A549 (cell line): ENCODE data around the gene TSC22D2. TPM values are rescaled to one million over a fixed set of nuclear protein-coding genes. Genes with fewer than 3 reads are reported as not detected.

Source experiments
- ATAC-seq, 2 experiments: fragments of 200-7000 bp in 1 of 2; fragments of >200 bp in 1 of 2; cut with Nextera tagmentation in 1 of 2; cut with Tn5 transposase in 1 of 2; 3 replicates each; pipeline versions ENCODE4 v1.8.0 to v1.9.1; 2018 to 2020; ENCODE audit warnings: mild to moderate bottlenecking in 1 of 2, moderate library complexity in 1 of 2
- CTCF ChIA-PET: fragments of 300-600 bp; sonication (Branson Sonifier 250); formaldehyde crosslinking; extraction: SDS; loops from one replicate; lab custom pipeline; 2021; ENCODE audit warnings: antibody characterized with exemption, inconsistent platforms; lab: Yijun Ruan, JAX
- POLR2A ChIA-PET: fragments of 350-600 bp; formaldehyde crosslinking; extraction: SDS; loops from one replicate; lab custom pipeline; 2021; ENCODE audit warnings: antibody characterized with exemption, inconsistent platforms; lab: Yijun Ruan, JAX
- DNase-seq, 2 experiments: peaks; one replicate each; pipeline versions ENCODE4 v3.0.0 to v3.0.0-alpha.2; 2011 to 2016; ENCODE audit warnings: low read depth in 1 of 2, low spot score in 1 of 2
- FAIRE-seq: peaks from 2 replicates; lab custom pipeline; 2011; peaks lifted over from hg19 to GRCh38; lab: Jason Lieb, UNC
- H3K27ac ChIP-seq, 2 experiments: fragments of >200 bp; sonication (Bioruptor Twin); formaldehyde crosslinking; 3 replicates each; pipeline ENCODE4 v1.5.1; 2016 to 2017
- H3K4me1 ChIP-seq: fragments of >200 bp; sonication (Bioruptor Twin); formaldehyde crosslinking; 3 replicates; pipeline ENCODE4 v1.6.1; 2016
- H3K4me2 ChIP-seq: fragments of >200 bp; sonication (Bioruptor Twin); formaldehyde crosslinking; 3 replicates; pipeline ENCODE4 v1.6.1; 2016
- H3K4me3 ChIP-seq: fragments of >200 bp; sonication (Bioruptor Twin); formaldehyde crosslinking; 3 replicates; pipeline ENCODE4 v1.5.1; 2016
- H3K9me3 ChIP-seq: fragments of >200 bp; sonication (Bioruptor Twin); formaldehyde crosslinking; 3 replicates; pipeline ENCODE4 v1.6.1; 2016
- ATOH8 ChIP-seq: fragments of 250-450 bp; sonication (Bioruptor Pico); IDR thresholded peaks from 2 replicates; pipeline ENCODE4 v1.5.0; 2020; ENCODE audit warnings: low read depth, mild to moderate bottlenecking, moderate library complexity
- BCL3 ChIP-seq: fragments of >200 bp; sonication (Bioruptor Twin); formaldehyde crosslinking; IDR thresholded peaks from 3 replicates; pipeline ENCODE4 v1.6.1; 2016
- CHD2 ChIP-seq: fragments of 150-350 bp; IDR thresholded peaks from 2 replicates; pipeline ENCODE4 v1.6.1; 2014; ENCODE audit warnings: low read length; ENCODE audit not compliant: partially characterized antibody
- E2F6 ChIP-seq: IDR thresholded peaks from 2 replicates; pipeline ENCODE4 v1.6.1; 2012; ENCODE audit warnings: low read depth, borderline replicate concordance
- EHF ChIP-seq: fragments of 250-450 bp; sonication (Bioruptor Pico); IDR thresholded peaks from 2 replicates; pipeline ENCODE4 v1.5.0; 2020; ENCODE audit warnings: mild to moderate bottlenecking
- EHMT2 ChIP-seq: fragments of 200-600 bp; sonication (generic); IDR thresholded peaks from 2 replicates; pipeline ENCODE4 v1.6.1; 2016; ENCODE audit warnings: antibody characterized with exemption, low read depth, mild to moderate bottlenecking, moderate library complexity
- EP300 ChIP-seq, 2 experiments: fragments of >200 bp; sonication (Bioruptor Twin); formaldehyde crosslinking; IDR thresholded peaks; 2 replicates in 1 of 2; 3 replicates in 1 of 2; pipeline ENCODE4 v1.6.1; 2016 to 2017
- HDAC2 ChIP-seq: fragments of 200-600 bp; sonication (generic); IDR thresholded peaks from 2 replicates; pipeline ENCODE4 v1.6.1; 2016
- HMGXB4 ChIP-seq: fragments of 250-450 bp; sonication (Bioruptor Pico); IDR thresholded peaks from 2 replicates; pipeline ENCODE4 v1.5.0; 2021; ENCODE audit warnings: mild to moderate bottlenecking, moderate library complexity, borderline replicate concordance
- HOXB13 ChIP-seq: fragments of 250-450 bp; sonication (Bioruptor Pico); IDR thresholded peaks from 2 replicates; pipeline ENCODE4 v1.5.0; 2020; ENCODE audit warnings: low read depth, mild to moderate bottlenecking, moderate library complexity
- HOXB5 ChIP-seq: fragments of 250-450 bp; sonication (Bioruptor Pico); IDR thresholded peaks from 2 replicates; pipeline ENCODE4 v1.5.0; 2020; ENCODE audit warnings: mild to moderate bottlenecking, moderate library complexity
- MAX ChIP-seq: IDR thresholded peaks from 2 replicates; pipeline ENCODE4 v1.6.1; 2012
- PBX3 ChIP-seq: IDR thresholded peaks from 2 replicates; pipeline ENCODE4 v1.6.1; 2012
- RAD21 ChIP-seq, 2 experiments: fragments of >200 bp in 1 of 2; sonication (Bioruptor Twin) in 1 of 2; formaldehyde crosslinking in 1 of 2; IDR thresholded peaks in 1 of 2; conservative IDR thresholded peaks in 1 of 2; 2 replicates in 1 of 2; 3 replicates in 1 of 2; pipeline ENCODE4 v1.6.1; 2012 to 2018; ENCODE audit warnings: inconsistent platforms in 1 of 2
- RCOR1 ChIP-seq: fragments of 150-350 bp; IDR thresholded peaks from 2 replicates; pipeline ENCODE4 v1.6.1; 2014; ENCODE audit warnings: antibody characterized with exemption, low read length, low read depth
- RFX5 ChIP-seq: fragments of 450-650 bp; IDR thresholded peaks from 2 replicates; pipeline ENCODE4 v1.7.1; 2014; ENCODE audit warnings: antibody characterized with exemption, mild to moderate bottlenecking, moderate library complexity
- SMC3 ChIP-seq: fragments of >200 bp; sonication (Bioruptor Twin); formaldehyde crosslinking; IDR thresholded peaks from 3 replicates; pipeline ENCODE4 v1.6.1; 2018; ENCODE audit warnings: inconsistent platforms
- ZFP36 ChIP-seq: fragments of 450-650 bp; IDR thresholded peaks from 2 replicates; pipeline ENCODE4 v1.6.1; 2014; ENCODE audit warnings: borderline replicate concordance; ENCODE audit not compliant: partially characterized antibody
- ZNF302 ChIP-seq: fragments of 250-450 bp; sonication (Bioruptor Pico); IDR thresholded peaks from 2 replicates; pipeline ENCODE4 v1.9.0; 2021; ENCODE audit warnings: inconsistent platforms, mild to moderate bottlenecking, moderate library complexity
- WGBS: methylation state at CpG from one replicate; pipeline ENCODE4 v1.1.6; 2017; ENCODE audit errors: missing lambda C conversion rate; 5-methylcytosine and 5-hydroxymethylcytosine counted together
- polyA plus RNA-seq, 4 experiments: library from polyadenylated mRNA; depleted of rRNA in 3 of 4; stranded (reverse); fragments of >200 nt; fragmentation: RNase III in 1 of 4; extraction: RNeasy Plus Mini Kit Qiagen cat#74134 plus additional on column Dnase treatment in 1 of 4; gene quantifications; 2 replicates in 3 of 4; 3 replicates in 1 of 4; pipeline ENCODE4 v1.2.3, GENCODE V29; 2011 to 2017

Gene TSC22D2
- polyA plus RNA-seq, 2 of the 4 experiments (the other 2 are of a cell fraction) = 8.8 to 13.9 TPM

- no peak for TF ChIP-seq RAD21 (conservative IDR thresholded peaks at IDR 0.05 in 1 of 2, IDR thresholded peaks at IDR 0.05 in 1 of 2)
- TF ChIP-seq MAX = no peak
- no peak for TF ChIP-seq E2F6
- TF ChIP-seq HOXB13 (CRISPR knock-in tag) = no peak
Observed at GRCh38 chr3:150377601-150378300, 30.3 kb upstream of the TSC22D2 start (continued).

GRCh38 chr3:150378301-150378748 lies 29.8 kb upstream of the TSC22D2 start:
- TF ChIP-seq PBX3 (no peak), ZNF302 (no peak), RFX5 (no peak), SMC3 (no peak), EHF (no peak), HOXB5 (no peak), EP300 (IDR thresholded peaks at IDR 0.05) (no peak), CHD2 (no peak), HMGXB4 (CRISPR knock-in tag) (no peak), EHMT2 (no peak), HDAC2 (no peak), RCOR1 (no peak), HOXB13 (CRISPR knock-in tag) (no peak), ATOH8 (CRISPR knock-in tag) (no peak), BCL3 (no peak), ZFP36 (no peak)
- H3K4me3 ChIP-seq = no peak overlapping the region
- WGBS = 95% methylated on average over 6 of the region's 6 CpGs
- no peak for DNase-seq
- ChIA-PET CTCF (no interaction called here), POLR2A (no interaction called here)
- no peak for FAIRE-seq
- H3K9me3 ChIP-seq = no peaks in the 10 kb centered on the region
- H3K4me1 ChIP-seq = peaks cover 28% of the 10 kb centered on the region
- ATAC-seq = no peak
- no peak overlapping the region for H3K27ac ChIP-seq
- no peak overlapping the region for H3K4me2 ChIP-seq
